Stimulated activated CD4-positive, alpha-beta T cell treated with anti-CD3 and anti-CD28 coated beads, TNF-alpha, amount 100 ng/mL, for 1 hour (primary cell): ENCODE data around the gene ATF7.
"Not testable (repeated sequence)": the region's sequence is repeated elsewhere in the genome, so short reads cannot be mapped to it uniquely, and the experiment has no call there.

ENCODE experiments used
- DNase-seq, 3 donors: peaks; one replicate each; pipeline ENCODE4 v3.0.0-alpha.2; 2020; ENCODE audit warnings: low read depth in 3 of 3, low spot score in 1 of 3

The ATF7 gene

DNA sequence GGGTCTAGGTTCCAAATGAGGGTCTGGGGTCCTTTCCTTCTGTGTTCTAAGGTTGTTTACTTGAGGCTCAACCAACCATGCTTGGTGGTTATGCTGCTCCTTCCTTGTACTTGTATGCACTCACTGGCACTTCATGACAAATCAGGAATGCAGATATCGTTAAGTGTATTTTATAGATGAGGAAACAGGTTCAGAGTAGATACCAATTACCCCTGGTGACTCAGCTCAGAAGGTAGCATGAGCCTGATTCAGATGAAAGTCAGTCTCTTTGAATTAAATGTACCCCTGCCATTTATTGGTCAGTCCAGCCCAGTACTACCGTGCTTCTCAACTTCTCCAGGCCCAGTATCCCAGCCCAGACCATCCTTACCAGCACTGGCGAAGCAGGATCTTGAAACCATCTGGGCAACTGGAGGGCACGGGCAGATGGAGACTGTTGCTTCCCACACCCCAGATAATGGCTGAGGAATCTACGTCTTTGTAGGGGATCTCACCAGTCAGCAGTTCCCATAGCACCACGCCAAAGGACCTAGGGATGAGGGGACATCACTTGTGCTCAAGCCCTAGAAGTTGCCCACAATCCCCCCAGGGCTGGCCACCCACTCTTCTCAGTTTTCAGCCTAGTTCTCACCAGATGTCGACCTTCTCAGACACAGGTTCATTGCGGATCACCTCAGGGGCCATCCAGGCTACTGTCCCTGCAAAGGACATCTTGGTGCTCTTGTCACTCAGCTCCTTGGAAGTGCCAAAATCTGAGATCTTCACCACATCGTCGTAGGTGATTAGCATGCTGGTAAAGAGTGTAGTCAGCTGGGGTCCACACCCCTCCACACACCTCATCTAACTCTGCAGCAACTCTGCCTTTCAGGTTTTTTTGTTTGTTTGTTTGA, 141.3 kb downstream of the ATF7 start:
- no peak for DNase-seq

DNA sequence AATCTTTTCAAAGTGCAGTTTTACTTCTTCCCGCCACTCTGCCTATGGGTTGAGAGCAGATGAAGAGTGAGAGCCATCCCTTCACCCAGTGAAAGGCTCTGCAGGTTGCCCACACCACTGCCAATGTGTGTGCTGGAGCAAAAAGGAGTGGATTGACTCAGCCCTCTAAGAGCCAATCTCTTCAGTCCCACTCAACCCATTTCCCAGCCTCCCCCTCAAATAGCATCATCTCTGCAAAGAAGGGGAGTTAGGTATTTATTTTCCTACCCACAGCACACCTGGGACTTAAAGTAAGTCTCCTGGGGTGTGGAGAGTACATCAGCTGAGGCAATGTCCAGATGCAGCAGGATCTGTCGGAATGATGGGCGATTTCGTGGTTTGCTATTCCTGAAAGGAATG, 142.2 kb downstream of the ATF7 start:
- DNase-seq, result no peak

DNA sequence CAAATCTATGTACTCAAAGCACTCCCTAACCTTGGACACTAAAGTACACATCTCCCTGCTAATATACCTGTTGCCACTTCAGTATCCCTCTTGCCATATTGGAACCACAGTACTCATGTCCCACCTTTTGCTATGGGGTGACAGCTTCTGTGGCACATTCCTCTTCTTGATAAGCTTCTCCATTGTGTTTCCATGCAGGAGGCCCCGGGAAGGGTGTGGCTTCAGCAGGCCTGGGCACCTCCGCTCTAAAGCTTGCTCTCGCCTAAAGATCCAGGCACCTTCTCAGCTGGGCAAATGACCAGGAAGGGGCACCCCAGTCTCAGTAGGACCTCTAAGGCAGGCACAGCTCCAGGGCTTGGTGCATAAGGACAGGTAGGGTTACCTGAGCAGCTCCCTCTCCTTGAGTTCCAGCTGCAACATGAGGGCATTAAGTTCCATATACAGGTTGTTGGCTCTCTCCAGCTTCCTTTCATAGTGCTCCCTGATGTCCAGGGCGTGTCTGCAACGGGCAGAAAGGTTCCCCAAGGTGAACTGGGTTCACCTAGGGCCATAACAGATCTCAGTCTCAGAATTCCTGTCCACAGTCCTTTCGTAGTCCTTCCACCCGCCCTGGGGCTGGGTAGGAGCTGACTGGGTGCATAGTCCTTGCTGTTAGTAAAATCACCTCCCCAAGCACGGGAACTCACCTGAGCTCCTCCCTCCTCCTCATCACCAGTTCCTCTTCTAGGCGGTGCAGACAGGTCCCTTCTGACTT, 142.8 kb downstream of the ATF7 start:
- no peak for DNase-seq

DNA sequence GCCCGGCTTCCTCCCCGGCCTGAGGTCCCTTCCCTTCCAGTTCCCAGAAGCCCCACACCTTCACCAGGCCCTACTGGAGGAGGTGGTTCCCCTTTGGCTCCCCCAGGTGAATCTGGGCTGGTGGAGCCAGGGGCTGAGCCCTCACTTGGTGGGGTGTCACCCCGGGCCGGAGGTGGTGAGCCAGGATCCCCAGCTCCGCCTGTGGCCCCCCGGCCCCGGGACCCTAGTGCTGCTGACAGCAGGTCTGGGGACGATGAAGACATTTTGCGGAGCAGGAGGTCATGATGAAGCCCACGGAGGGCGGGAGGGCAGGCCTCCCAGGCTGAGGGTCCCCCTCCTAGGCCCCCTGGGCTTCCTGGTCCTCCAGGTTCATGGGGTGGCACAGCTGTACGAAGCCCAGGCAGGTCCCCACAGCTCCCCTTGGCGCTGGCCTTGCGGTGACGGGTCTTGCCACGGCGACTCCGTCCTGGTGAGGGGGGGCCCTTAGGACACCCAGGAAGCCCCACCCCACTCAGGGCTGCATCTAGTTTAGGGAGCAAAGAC, 143.5 kb downstream of the ATF7 start:
- DNase-seq, result no peak

DNA sequence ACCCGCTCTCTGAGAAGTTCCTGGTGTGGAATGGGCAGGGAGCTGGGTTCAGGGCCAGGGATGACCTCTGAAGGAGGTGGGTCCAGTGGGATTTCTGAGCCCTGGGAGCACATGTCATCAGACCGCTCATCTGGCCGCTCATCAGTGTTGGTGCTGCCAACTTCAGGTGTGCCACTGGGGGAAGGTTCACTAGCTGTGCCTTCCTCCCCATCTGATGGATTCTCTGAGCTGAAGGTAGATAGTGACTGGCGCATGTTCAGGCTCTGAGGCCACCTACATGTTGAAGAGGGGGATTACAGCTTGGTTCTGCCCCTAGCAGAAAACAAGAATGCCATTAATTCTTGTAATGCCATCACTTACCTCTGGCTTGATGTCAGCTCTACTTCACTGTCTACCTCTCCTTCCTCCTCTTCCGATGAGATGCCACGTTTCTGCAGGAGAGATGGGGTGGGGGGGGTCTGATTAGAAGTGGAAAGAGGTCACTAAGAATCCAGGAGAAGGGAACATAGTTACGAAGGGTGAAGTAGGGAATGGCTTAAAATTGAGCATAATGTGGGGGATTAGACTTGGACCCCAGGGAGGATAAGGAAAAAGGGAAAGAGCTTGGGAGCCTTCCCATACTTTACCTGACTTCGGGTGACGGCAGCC, 144.1 kb downstream of the ATF7 start:
- no peak for DNase-seq

DNA sequence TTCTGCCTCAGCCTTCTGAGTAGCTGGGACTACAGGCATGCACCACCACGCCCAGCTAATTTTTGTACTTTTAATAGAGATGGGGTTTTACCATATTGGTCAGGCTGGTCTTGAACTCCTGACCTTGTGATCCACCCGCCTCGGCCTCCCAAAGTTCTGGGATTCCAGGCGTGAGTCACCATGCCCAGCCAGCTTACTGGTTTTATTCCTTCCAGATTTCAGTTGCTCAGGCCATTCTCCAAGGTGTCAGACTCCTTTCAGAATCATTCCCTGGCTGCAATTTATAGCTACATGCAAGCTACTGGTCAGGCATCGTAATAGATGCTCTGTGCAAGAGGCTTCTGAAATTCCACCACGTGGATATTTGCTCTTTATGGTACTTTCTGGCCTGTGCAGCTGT, 144.7 kb downstream of the ATF7 start:
- DNase-seq, result not testable (repeated sequence)

DNA sequence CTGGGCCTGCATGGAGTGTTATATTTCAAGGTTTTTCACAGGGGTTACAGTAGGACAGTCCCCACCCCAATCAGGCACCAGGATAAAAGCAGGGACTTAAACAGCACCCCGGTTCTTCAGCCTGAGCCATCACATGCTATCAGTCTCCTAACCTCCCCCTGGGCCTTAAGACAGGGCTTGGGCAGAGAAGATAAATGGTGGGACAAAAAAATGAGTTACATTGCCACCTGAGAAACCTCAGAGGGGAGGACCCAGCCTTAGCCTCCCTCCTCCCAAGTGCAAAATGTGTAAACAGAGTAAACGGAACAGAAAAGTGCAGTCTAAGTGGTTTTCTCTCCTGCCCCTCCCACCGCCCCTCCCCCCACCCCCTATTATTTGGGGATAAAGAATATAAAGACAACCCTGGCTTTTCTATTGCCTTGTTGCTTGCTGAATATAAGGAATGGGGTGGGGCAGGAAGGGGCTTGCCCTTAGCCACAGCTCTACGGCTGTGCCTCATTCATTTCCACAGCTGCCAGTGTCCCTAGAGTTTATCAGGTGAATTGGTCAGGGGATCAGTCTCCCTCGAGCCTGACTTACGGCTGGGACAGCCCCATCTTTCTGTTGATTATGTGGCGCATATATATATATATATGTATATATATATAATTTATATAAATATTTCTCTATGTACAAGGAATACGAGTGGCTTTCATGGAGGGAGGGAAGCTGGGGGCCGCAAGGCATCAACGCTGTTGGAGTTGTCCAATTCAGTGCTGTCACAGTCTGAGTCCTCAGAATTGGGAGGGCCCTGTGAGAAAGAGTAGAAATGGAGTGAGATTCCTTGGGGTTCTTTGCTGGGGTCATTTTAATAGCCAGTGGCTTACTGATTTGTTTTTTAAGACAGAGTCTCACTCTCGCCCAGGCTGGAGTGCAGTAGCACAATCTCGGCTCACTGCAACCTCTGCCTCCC, 145.4 kb downstream of the ATF7 start:
- no peak for DNase-seq

DNA sequence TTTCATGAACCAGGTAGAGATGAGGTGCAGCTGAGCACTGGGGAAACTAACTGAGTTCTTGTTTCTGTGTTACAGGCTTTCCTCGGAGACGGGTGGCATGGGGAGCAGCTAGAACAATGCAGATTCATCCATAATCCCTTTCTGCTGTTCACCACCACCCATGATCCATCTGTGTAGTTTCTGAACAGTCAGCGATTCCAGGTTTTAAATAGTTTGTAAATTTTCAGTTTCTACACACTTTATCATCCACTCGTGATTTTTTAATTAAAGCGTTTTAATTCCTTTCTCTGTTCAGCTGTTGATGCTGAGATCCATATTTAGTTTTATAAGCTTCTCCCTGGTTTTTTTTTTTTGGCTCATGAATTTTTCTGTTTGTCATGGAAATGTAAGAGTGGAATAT, 146.9 kb downstream of the ATF7 start:
- DNase-seq, result no peak

DNA sequence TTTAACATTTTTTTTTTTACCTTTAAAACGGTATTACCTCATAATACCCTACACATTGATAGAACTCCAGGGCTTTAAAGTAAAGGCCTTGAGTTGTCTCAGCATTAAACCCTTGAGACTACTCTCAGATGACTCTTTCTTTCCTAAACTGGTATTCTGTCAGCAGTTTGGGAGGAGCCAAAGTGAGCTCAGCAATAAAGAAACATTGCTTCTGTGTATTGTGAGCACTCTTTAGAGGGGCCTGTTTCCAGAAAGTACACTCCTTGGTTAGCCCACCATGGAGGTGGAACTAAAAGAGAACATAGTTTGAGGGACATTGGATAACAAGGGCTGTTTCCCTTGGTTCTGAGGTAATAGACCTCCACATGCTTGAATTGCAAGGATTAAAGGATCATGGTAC, 147.3 kb downstream of the ATF7 start:
- no peak for DNase-seq

DNA sequence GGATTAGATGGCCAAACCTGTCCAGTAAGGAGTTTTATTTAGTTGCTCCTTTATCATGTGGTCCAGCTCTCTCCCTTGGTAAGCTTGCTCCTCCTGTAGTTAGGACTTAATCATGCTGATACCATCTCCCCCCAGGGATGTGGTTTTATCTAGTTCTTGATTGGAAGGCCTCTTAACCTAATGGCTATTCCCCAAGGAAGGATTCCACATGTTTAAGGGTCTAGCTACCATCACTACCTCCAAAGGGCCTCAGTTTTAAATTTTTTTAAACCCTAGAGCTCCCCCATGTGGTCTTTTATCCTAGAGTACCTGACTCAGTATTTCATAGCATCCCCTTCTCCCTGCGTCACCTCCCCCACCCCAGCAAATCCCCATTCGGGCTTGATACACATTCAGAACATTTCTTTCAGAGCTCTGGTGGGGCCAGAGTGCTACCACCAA, 149.4 kb downstream of the ATF7 start:
- no peak for DNase-seq

DNA sequence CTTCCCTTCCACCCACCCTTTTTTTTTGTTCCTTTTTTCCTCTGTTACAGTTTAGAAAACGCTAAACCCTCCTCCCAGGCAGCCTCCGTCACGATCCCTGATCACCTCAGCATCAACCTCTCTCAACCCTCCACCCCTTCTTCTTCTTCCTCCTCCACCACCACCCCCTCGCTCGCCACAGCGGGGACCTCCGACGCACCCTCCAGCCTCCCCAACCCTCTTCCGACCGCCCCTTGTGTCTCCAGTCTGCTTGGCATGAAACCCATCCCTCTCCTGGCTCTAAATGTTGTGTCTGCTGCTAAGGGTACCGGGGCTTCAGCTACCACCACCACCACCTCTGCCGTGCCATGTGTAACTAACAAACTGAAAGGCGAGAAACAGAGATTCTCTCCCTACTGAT, 151.4 kb downstream of the ATF7 start:
- DNase-seq, result no peak

DNA sequence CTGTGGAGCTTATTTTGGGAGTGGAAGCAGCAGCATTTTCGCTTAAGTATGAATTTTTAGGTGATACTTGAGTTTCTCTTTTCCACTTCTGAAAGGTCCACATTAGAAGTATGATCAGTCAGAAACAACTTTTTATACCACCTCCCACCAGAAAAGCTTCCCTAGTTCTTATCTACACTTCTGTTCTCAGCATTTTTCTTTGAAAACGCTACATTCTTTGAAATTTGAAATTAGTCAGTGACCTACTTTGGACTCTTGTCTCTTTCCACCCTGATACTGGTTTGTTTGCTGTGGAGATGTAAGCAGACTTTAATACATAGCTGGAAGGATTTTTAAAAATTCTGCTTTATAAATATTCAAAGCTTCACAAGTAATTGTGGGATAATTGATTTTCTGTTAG, 152.1 kb downstream of the ATF7 start:
- no peak for DNase-seq

DNA sequence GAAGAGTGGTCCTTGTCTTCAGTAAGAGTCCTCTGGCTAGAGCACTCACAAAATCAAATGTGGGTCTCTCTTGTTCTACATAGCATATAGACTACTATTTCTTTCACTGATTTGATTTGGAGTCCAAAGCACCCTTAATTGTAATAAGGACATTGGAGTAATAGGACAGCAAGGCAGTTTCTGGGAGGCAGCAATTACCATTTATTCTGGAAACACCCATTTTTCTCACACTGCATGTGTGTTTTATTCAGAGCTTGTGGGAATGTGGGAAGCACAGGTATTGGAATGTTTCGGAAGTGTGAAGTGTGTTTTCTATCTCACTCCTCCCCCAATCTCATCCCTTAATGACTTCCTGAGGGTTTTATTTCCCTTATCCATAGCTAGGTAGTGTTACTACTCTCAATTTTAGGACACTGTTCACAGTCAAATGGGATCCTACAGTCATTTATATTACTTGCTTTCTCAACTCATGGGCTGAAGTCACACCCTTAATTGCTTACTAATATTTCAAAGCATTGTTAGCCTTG, 154.1 kb downstream of the ATF7 start:
- DNase-seq, result no peak

DNA sequence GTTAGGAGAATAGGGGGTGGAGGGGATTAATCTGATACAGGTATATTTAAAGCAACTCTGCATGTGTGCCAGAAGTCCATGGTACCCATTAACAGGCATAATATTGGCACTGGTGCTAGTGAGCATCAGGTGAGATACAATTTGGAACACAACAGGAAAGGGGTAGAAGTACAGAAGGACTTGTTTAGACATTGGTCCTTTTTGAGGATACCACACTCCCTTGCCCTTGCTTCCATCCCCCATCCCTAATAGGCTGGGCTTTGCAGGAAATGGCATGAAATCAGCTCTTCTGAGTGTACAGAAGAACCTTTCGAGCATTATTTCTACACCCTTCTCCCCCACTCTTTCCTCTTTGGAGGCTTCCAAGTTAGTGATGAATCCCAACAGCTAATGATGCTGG, 157.9 kb downstream of the ATF7 start:
- no peak for DNase-seq

DNA sequence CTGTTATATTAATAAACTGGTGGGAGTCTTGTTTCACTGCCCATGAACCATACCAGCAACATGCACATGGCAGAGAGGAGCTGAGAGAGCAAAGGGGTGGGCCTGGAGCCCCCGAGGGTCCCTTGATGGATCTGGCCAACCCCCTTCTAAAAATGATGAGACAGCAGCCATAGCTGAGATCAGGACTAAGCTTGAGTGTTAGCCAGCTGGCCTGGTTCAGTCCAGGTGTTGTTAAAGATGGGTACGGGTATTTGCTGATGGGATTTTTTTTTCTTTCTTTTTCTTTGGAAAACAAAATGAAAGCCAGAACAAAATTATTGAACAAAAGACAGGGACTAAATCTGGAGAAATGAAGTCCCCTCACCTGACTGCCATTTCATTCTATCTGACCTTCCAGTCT, 158.3 kb downstream of the ATF7 start:
- DNase-seq, result no peak

DNA sequence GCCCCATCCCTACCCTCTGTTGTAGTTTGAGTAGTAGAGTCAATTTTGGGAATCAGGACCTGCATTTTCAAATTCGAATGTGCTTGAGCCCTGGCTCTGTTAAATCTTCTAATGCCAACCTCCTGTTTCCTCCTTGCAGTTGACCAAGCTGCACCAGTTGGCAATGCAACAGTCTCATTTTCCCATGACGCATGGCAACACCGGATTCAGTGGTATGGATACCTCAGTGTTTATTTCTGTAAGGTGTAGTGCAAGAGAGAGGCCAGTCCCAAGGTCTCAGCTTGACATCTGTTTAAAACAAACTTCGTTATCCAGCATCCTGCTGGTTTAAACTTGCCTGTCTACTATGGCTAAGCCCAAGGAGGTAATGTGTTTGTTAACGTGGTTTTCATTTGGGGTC, 159.1 kb downstream of the ATF7 start:
- no peak for DNase-seq

DNA sequence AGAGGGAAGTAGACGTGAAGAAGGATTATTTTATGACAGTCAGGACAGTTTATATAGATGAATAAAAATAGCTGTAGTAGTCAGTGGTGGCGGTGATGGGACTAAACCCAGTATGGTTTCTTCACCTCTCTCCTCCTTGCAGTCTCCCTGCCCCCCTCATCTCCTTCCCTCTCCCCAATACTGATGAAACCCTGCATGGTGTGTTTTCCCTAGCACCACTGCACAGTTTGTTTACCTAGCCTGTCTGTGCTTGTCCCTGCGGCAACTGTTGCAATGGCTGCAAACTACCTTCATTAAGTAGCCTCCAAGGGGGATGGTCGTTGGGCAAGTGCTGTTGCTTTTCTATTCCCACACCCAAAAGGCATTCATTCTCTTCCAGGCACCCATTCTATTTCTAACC, 159.5 kb downstream of the ATF7 start:
- no peak for DNase-seq

DNA sequence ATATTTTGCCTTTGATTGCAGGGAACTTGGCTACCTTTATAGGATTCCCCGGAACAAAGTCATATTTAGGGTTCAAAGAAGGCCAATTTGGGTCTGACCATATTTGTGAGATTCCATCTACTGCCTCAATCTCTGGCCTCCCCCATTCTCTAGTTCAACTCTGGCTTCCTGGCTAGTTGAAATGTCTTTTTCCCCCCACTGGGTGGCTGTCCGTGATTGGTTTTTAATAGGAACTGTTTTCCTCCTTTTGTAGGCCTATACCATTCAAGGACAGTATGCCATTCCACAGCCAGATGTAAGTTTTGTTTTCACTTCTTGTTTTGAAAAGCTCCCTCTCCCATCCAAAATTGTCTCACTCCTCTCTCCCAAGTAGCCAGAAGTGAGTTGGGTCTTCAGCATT, 160.5 kb downstream of the ATF7 start:
- DNase-seq, result no peak

DNA sequence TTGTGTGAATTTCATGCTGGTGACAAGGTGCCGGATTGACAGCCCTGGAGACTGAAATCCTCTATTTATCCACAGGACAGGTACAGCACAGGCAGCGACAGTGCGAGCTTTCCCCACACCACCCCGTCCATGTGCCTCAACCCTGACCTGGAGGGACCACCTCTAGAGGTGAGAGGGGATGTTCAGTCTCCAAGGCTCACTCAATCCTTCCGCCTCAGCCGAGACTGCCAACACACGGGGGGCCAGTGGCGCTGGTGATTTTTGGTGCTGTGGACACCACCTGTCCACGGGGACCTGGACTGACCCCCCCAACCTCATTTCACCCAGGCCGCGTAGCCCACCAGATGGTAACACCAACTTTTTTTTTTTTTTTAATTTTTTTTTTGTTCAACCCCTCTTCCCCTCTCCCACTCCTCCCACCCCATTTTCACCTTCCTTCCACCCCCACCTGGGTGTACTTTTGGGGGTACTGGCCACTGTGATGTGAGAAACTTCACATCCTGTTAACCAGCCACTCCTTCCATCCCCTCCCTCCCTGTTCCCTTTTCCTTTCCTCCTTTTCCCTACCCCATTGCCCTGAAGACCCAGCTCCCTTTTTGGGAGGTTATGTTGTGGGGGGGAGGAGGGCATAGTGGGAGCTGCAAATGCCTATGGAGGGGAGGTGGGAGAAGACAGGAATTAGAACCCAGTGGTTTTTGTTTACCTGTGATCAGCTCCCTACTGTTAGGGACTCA, 161.3 kb downstream of the ATF7 start:
- DNase-seq, result no peak
